Uterus (tissue), 2 donors: ENCODE results near the gene LCMT1.
A peak's percentile ranks its signal among the peaks of the same experiment; 100 is the strongest.

ENCODE experiments used
- POLR2A ChIP-seq, 2 donors: fragments of 450-650 bp; IDR thresholded peaks; one replicate each; pipeline ENCODE4 v1.6.1; 2016; ENCODE audit warnings: antibody characterized with exemption in 2 of 2, mild to moderate bottlenecking in 1 of 2, moderate library complexity in 1 of 2
- TF ChIP-seq, protein P1 (sequence below), 4 experiments: fragments of 200-600 bp in 2 of 4; fragments of 450-650 bp in 2 of 4; sonication (generic) in 2 of 4; IDR thresholded peaks; one replicate each; pipeline ENCODE4 v1.5.1; 2016 to 2019; ENCODE audit warnings: antibody characterized with exemption in 4 of 4, mild to moderate bottlenecking in 2 of 4, moderate library complexity in 1 of 4

- TF ChIP-seq POLR2A (IDR thresholded peaks at IDR 0.05), result no peak
- TF ChIP-seq, protein P1, sequence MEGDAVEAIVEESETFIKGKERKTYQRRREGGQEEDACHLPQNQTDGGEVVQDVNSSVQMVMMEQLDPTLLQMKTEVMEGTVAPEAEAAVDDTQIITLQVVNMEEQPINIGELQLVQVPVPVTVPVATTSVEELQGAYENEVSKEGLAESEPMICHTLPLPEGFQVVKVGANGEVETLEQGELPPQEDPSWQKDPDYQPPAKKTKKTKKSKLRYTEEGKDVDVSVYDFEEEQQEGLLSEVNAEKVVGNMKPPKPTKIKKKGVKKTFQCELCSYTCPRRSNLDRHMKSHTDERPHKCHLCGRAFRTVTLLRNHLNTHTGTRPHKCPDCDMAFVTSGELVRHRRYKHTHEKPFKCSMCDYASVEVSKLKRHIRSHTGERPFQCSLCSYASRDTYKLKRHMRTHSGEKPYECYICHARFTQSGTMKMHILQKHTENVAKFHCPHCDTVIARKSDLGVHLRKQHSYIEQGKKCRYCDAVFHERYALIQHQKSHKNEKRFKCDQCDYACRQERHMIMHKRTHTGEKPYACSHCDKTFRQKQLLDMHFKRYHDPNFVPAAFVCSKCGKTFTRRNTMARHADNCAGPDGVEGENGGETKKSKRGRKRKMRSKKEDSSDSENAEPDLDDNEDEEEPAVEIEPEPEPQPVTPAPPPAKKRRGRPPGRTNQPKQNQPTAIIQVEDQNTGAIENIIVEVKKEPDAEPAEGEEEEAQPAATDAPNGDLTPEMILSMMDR (IDR thresholded peaks at IDR 0.05), result peak; percentile 46 to 77 (median 69)
Observed at GRCh38 chr16:25126820-25127232, 15.3 kb downstream of the LCMT1 start.
